ENCODE results near the gene ASZ1.

ASZ1 gene

DNA sequence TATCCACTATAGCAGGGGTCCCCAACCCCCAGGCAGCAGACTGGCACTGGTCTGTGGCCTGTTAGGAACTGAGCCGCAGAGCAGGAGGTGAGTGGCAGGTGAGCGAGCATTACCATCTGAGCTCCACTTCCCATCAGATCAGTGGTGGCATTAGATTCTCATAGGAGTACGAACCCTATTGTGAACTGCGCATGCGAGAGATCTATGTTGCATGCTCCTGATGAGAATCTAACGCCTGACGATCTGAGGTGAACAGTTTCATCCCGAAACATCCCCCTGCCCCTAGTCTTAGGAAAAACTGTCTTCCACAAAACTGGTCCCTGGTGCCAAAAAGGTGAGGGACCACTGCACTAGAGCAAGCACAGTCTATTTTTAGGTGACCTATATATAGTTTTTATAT lies 23.6 kb downstream of the ASZ1 start:
- no peak for DNase-seq (ENCODE audit: low read depth in 1 of 2, low spot score in 1 of 2)

DNA sequence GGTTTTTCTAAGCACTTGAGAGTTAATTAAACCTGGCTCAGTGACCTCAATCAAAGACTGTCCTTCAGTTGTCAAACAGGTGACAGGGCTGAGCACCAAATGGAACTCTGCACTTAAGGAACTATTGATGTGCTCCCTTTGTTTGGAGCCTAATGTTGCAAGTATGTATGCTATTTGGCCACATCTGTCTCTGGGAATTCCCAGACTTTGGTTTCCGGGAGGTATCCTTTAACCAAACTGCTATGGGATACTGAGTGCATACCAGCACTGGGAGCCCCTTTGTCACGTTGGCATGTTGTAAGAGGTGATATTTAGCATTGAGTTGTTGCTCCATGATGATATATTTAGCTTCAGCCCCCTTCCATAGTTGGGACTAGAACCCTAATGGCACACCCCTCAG lies 25.2 kb downstream of the ASZ1 start:
- no peak for DNase-seq (ENCODE audit: low read depth in 1 of 2, low spot score in 1 of 2)

GRCh38 chr7:117401293-117402002 lies 25.8 kb downstream of the ASZ1 start:
- no peak for DNase-seq (ENCODE audit: low read depth in 1 of 2, low spot score in 1 of 2)

DNA sequence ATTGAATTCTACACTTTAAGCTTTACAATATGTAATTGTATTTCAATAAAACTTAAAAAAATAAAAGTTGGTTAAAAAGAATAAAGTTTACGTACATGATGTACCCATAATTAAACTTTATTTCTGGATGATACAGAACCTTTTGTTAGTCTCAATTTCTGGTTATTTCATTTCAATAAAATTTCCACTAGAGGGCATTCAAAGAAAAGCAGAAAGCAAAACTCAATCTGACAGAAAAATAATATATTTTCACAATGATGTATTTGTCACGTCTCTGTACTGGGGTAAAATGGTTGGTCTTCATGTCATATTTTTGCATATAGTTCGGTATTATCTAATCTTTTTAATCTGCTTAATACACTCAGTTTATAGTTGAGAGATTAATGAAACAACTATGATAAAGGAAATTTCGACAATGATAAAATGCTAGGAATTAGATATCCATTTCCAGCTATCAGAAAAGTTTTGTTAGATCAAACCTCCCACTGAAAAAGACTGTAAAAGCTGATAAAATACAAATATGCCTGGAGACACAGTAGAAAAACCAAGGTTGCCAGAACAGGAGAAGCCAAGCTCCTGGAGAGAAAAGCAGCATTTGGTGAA lies 27.4 kb downstream of the ASZ1 start:
- DNase-seq (ENCODE audit: low read depth in 1 of 2, low spot score in 1 of 2) = no peak

- DNase-seq (ENCODE audit: low read depth in 1 of 2, low spot score in 1 of 2) = no peak
These were observed 31.6 kb downstream of the ASZ1 start for GRCh38 chr7:117395743-117396142.

DNA sequence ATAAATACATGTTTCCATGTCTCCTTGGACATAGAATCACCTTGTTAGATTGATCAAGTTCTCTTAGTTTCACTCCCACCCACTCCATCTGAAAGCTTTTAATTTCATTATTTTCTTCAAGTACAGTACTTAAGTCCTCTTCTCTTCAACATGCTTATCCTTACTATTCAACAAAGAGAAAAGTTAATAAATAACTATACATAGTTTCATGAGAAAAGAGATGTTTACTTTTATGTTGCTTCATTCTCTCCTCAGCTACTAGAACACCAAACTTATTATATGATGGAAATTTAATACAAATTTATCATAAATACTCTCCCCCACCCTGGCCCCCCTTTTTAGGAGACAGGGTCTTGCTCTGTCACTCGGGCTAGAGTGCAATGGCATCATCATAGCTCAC lies 33.5 kb downstream of the ASZ1 start:
- no peak for DNase-seq (ENCODE audit: low read depth in 1 of 2, low spot score in 1 of 2)

DNA sequence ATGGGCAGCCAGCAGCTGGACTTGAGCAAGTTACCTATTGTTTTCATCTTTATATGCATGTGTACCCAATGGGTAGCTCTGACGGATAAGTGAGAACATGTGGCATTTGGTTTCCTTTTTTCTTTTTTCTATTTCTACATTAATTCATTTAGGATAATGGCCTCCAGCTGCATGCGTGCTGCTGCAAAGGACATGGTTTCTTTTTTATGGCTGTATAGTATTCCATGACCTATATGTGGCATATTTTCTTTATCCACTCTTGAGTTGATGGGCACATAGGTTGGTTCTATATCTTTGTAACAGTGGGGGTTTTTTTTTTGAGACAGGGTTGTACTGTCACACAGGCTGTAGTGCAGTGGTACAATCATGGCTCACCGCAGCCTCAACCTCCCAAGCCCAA lies 37.4 kb downstream of the ASZ1 start:
- no peak for DNase-seq (ENCODE audit: low read depth in 1 of 2, low spot score in 1 of 2)

GRCh38 chr7:117386110-117386706 lies 41.1 kb downstream of the ASZ1 start:
- DNase-seq (ENCODE audit: low read depth in 1 of 2, low spot score in 1 of 2) = no peak

GRCh38 chr7:117385363-117386109 lies 41.8 kb downstream of the ASZ1 start:
- no peak for DNase-seq (ENCODE audit: low read depth in 1 of 2, low spot score in 1 of 2)

- DNase-seq (ENCODE audit: low read depth in 1 of 2, low spot score in 1 of 2) = no peak
These were observed 42.5 kb downstream of the ASZ1 start for GRCh38 chr7:117384688-117385362.

DNA sequence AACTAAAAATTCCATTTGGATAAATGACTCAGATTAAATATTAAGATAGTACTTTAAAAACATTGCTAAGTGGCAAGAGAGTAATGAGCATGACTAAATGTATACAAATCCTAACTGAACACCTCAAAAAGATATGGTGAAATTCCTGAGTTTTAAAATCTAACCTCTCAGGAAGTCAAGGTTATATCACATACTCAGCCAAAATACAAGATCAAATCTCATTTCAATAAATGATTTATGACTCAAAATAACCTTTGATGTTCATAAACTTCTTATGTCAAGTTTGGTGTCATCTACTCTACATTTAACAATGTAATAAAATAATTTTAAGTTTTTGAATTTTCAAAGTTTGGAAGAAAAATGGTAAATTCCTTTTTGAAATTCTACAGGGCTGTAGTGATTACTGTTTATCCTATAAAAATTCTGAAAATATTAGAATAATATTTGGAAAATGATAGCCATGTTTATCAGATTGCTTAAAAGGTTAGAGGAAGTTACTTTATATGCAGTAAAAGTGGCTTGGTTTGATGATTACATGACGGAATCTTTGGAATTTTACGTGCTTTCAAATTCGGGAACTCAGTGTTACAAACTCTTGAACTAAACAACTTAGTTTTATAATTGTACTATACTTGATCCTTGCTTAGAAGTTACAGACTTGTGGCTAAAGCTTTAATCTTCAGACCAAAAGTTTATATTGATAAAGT lies 43.7 kb downstream of the ASZ1 start:
- DNase-seq (ENCODE audit: low read depth in 1 of 2, low spot score in 1 of 2) = no peak

DNA sequence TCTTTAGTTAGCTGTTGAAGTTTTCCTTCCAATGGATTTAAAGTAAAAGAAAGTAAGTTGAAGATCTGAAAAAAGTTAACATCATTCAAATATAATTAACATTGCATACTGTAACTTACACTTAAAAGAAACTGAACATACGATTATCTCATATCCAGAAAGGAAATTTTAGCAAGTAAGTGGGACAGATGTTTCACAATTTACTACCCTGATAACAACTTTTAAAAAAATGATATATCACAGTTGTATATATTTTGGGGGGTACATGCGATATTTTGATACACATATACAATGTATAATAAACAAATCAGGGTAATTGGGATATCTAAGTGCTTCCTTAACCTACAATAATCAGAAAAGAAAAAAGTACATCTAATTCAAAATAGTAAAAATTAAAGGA lies 44.2 kb downstream of the ASZ1 start:
- no peak for DNase-seq (ENCODE audit: low read depth in 1 of 2, low spot score in 1 of 2)

- DNase-seq (ENCODE audit: low read depth in 1 of 2, low spot score in 1 of 2) = no peak
These were observed 45.9 kb downstream of the ASZ1 start for GRCh38 chr7:117381362-117381761.

DNA sequence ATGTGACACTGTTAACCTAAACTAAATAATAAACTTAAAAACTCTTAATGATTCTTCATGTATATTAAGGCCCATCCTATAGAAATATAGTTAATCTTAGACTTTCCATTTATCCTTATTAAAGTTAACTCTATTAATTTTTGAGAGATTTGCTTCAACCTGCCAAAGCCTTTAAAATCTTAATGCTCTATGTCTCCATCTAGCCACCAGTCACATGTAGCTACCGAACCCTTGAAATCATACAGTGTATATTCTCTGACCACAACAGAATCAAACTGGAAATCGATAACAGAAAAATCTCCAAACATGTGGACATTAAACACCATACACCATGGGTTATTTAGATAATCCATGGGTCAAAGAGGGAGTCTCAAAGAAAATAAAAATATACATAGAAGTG lies 51.9 kb downstream of the ASZ1 start:
- no peak for DNase-seq (ENCODE audit: low read depth in 1 of 2, low spot score in 1 of 2)

GRCh38 chr7:117372073-117372472 lies 55.2 kb downstream of the ASZ1 start:
- no peak for DNase-seq (ENCODE audit: low read depth in 1 of 2, low spot score in 1 of 2)

DNA sequence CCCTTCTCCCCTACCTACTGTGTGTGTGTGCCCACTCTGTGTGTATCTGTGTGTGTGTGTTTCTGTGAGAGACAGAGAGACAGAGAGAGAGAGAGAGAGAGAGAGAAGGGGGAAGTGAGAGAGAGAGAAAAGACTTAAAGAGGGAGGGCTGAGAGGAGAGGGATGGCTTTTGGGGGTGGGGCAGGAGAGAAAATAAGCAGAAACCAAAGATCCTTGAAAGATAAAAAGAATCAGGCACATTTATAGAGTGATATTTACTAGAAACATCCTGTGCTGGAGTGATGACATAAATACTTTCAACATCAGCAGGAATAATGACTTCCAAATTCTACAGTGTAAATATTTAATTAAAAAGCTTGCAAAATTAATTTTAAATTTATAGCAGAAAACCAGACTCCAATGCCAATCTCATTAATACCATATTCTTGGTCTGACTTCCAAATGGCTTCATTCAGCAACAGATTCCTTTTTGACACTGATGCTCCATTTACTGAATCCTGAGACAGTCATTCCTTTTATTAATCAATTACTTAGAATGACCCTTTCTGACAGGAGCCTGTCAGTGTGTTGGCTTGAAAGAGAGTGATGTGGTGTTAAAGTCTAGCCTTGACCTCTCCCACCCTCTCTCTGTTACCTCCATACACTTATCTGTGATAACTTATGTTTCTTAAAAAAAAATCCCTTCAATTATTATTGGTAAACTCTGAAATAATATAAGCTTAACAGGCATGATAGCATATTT lies 62.8 kb downstream of the ASZ1 start:
- DNase-seq (ENCODE audit: low read depth in 1 of 2, low spot score in 1 of 2) = no peak

GRCh38 chr7:117362294-117362888 lies 64.9 kb downstream of the ASZ1 start:
- no peak for DNase-seq (ENCODE audit: low read depth in 1 of 2, low spot score in 1 of 2)

DNA sequence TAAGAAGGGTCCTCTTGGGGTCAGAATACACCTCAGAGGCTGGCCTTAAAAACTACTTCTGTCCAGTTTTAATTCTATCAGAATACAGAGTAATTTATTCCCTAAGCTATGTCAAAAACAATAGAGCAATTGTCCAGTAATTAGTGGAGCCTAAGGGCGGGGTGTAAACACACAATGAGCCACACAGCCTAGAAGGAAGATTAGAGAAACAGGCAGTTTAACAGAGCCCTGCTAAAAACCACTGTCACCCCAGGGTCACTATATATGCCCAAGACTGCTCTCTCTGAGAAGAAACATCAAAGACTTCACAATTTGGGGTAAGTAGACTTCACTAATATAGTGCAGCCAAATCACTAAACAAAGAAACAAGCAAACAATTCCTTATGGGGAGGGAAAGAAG lies 77.3 kb downstream of the ASZ1 start:
- DNase-seq (ENCODE audit: low read depth in 1 of 2, low spot score in 1 of 2) = no peak

DNA sequence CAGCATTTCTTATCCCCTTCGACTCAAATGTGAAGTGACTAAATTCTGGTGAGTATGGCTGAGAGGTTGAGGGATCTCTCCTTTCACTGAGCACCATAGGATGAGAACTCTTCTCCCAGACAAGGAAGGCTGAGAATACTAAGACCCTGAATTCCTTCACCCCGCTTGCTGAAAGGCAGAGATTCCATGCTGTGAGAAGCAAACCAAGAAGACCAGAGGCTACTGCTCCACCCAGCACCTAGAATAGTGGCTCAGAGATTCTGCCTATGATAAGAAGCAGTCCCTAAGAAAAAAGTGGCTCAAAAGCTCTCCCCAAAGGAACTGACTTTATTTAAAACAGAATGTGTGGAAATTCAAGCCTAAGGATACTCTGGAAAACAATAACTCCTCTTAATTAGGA lies 77.7 kb downstream of the ASZ1 start:
- no peak for DNase-seq (ENCODE audit: low read depth in 1 of 2, low spot score in 1 of 2)
